GM12892 (cell line): Measurements from ENCODE around the gene GNB3.

Experiments
- POLR2A ChIP-seq: IDR thresholded peaks from 2 replicates; pipeline ENCODE4 v1.6.1; 2011; ENCODE audit warnings: low read depth, low read length, control low read depth
- POLR2AphosphoS5 ChIP-seq: IDR thresholded peaks from 2 replicates; pipeline ENCODE4 v1.6.1; 2011; ENCODE audit warnings: low read depth, low read length, control low read depth
- TAF1 ChIP-seq: IDR thresholded peaks from 2 replicates; pipeline ENCODE4 v1.6.1; 2011; ENCODE audit warnings: low read depth, mild to moderate bottlenecking, control low read depth, low read length, borderline replicate concordance

- no peak for TF ChIP-seq POLR2AphosphoS5
- no peak for TF ChIP-seq POLR2A
- TF ChIP-seq TAF1, result no peak
Observed at GRCh38 chr12:6824901-6825381, 15.8 kb upstream of the GNB3 start.
